Ovary (tissue), 3 donors: ENCODE data around the gene OR8B12.

Source experiments
- POLR2A ChIP-seq: fragments of 450-650 bp; IDR thresholded peaks from one replicate; pipeline ENCODE4 v1.6.1; 2017; ENCODE audit warnings: antibody characterized with exemption, mild to moderate bottlenecking, moderate library complexity
- TF ChIP-seq, protein P1 (sequence below), 3 donors: fragments of 450-650 bp in 2 of 3; fragments of 200-600 bp in 1 of 3; IDR thresholded peaks; one replicate each; pipeline versions ENCODE4 v1.5.1 to v1.8.0; 2016 to 2022; ENCODE audit warnings: antibody characterized with exemption in 3 of 3, mild to moderate bottlenecking in 1 of 3
- donor health status: DM: no; HTN: no; CAD: no.

GRCh38 chr11:124520550-124520854 lies 23.0 kb downstream of the OR8B12 start:
- TF ChIP-seq, protein P1, sequence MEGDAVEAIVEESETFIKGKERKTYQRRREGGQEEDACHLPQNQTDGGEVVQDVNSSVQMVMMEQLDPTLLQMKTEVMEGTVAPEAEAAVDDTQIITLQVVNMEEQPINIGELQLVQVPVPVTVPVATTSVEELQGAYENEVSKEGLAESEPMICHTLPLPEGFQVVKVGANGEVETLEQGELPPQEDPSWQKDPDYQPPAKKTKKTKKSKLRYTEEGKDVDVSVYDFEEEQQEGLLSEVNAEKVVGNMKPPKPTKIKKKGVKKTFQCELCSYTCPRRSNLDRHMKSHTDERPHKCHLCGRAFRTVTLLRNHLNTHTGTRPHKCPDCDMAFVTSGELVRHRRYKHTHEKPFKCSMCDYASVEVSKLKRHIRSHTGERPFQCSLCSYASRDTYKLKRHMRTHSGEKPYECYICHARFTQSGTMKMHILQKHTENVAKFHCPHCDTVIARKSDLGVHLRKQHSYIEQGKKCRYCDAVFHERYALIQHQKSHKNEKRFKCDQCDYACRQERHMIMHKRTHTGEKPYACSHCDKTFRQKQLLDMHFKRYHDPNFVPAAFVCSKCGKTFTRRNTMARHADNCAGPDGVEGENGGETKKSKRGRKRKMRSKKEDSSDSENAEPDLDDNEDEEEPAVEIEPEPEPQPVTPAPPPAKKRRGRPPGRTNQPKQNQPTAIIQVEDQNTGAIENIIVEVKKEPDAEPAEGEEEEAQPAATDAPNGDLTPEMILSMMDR (IDR thresholded peaks at IDR 0.05): no peak
- TF ChIP-seq POLR2A: no peak
